GM23338 (cell line): ENCODE results near the gene GTF2E1. TPM values are rescaled to one million over a fixed set of nuclear protein-coding genes. Genes with fewer than 3 reads are reported as not detected.

Experiments used
- ATAC-seq: fragments of 200-7000 bp; cut with Tn5 transposase; 3 replicates; pipeline ENCODE4 v1.9.1; 2020
- DNase-seq: peaks from one replicate; pipeline ENCODE4 v3.0.0-alpha.2; 2015; ENCODE audit warnings: low spot score
- H2AFZ ChIP-seq: fragments of 200-600 bp; sonication (generic); 2 replicates; pipeline ENCODE4 v1.8.0; 2016; ENCODE audit warnings: antibody characterized with exemption, mild to moderate bottlenecking, moderate library complexity
- H3F3A ChIP-seq: fragments of 200-600 bp; sonication (generic); replicated peaks from 2 replicates; pipeline ENCODE4 v1.8.0; 2017; ENCODE audit warnings: antibody characterized with exemption, mixed run types, low read depth
- H3K27ac ChIP-seq: fragments of 200-600 bp; sonication (generic); 2 replicates; pipeline ENCODE4 v1.6.1; 2016; ENCODE audit warnings: low read depth
- H3K27me3 ChIP-seq: fragments of 200-600 bp; sonication (generic); 2 replicates; pipeline ENCODE4 v1.8.0; 2016; ENCODE audit warnings: mild to moderate bottlenecking, mixed run types, moderate library complexity; ENCODE audit not compliant: insufficient read depth
- H3K36me3 ChIP-seq: fragments of 200-600 bp; sonication (generic); 2 replicates; pipeline ENCODE4 v1.8.0; 2016; ENCODE audit warnings: mild to moderate bottlenecking; ENCODE audit not compliant: insufficient read depth
- H3K4me1 ChIP-seq: fragments of 200-600 bp; sonication (generic); 2 replicates; pipeline ENCODE4 v1.8.0; 2016; ENCODE audit warnings: mild to moderate bottlenecking, moderate library complexity; ENCODE audit not compliant: insufficient read depth
- H3K4me2 ChIP-seq: fragments of 200-600 bp; sonication (generic); 2 replicates; pipeline ENCODE4 v1.7.1; 2017; ENCODE audit warnings: mixed run types
- H3K4me3 ChIP-seq: fragments of 200-600 bp; sonication (generic); 2 replicates; pipeline ENCODE4 v1.6.1; 2016; ENCODE audit warnings: mixed run types
- H3K79me2 ChIP-seq: fragments of 200-600 bp; sonication (generic); replicated peaks from 2 replicates; pipeline ENCODE4 v1.8.0; 2017; ENCODE audit warnings: mild to moderate bottlenecking; ENCODE audit not compliant: insufficient read depth
- H3K9me2 ChIP-seq: fragments of 200-600 bp; sonication (generic); 2 replicates; pipeline ENCODE4 v1.8.0; 2017; ENCODE audit not compliant: insufficient read depth
- H4K20me1 ChIP-seq: fragments of 200-600 bp; sonication (generic); replicated peaks from 2 replicates; pipeline ENCODE4 v1.8.0; 2017; ENCODE audit warnings: mild to moderate bottlenecking; ENCODE audit not compliant: insufficient read depth
- H3K27ac Mint-ChIP-seq: 2 replicates; pipeline ENCODE4 v1.8.0; 2020; ENCODE audit warnings: inconsistent platforms, mild to moderate bottlenecking, moderate library complexity, mixed read lengths
- H3K27me3 Mint-ChIP-seq: 3 replicates; pipeline ENCODE4 v1.8.0; 2022; ENCODE audit warnings: low read depth, mild to moderate bottlenecking, moderate library complexity, mixed read lengths, inconsistent platforms; ENCODE audit not compliant: insufficient read depth, poor library complexity
- H3K36me3 Mint-ChIP-seq: 3 replicates; pipeline ENCODE4 v1.8.0; 2021; ENCODE audit warnings: low read depth, mild to moderate bottlenecking, inconsistent platforms, moderate library complexity, mixed read lengths
- H3K4me1 Mint-ChIP-seq: 3 replicates; pipeline ENCODE4 v1.8.0; 2020; ENCODE audit warnings: mild to moderate bottlenecking, inconsistent platforms, mixed read lengths
- H3K4me3 Mint-ChIP-seq: 3 replicates; pipeline ENCODE4 v1.8.0; 2021; ENCODE audit warnings: moderate library complexity, mild to moderate bottlenecking, inconsistent platforms, mixed read lengths
- H3K9me3 Mint-ChIP-seq: 3 replicates; pipeline ENCODE4 v1.8.0; 2020; ENCODE audit warnings: moderate library complexity, mild to moderate bottlenecking, inconsistent platforms, mixed read lengths
- CREB1 ChIP-seq: fragments of 250-450 bp; sonication (Bioruptor Pico); IDR thresholded peaks from 2 replicates; pipeline ENCODE4 v1.5.0; 2020; ENCODE audit warnings: low read depth, mild to moderate bottlenecking, moderate library complexity
- EZH2 ChIP-seq: fragments of 200-600 bp; sonication (generic); IDR thresholded peaks from one replicate; pipeline ENCODE4 v1.8.0; 2017; ENCODE audit warnings: antibody characterized with exemption, mild to moderate bottlenecking, low read depth; ENCODE audit not compliant: unreplicated experiment
- EZH2phosphoT487 ChIP-seq: fragments of 200-600 bp; sonication (generic); IDR thresholded peaks from one replicate; pipeline ENCODE4 v1.8.1; 2018; ENCODE audit warnings: antibody characterized with exemption; ENCODE audit not compliant: unreplicated experiment
- JUNB ChIP-seq: IDR thresholded peaks from one replicate; pipeline ENCODE4 v1.6.1; 2016; ENCODE audit warnings: antibody characterized with exemption; ENCODE audit not compliant: unreplicated experiment
- NANOG ChIP-seq: IDR thresholded peaks from 2 replicates; pipeline ENCODE4 v1.6.1; 2016; ENCODE audit warnings: antibody characterized with exemption, borderline replicate concordance
- STAT1 ChIP-seq: IDR thresholded peaks from one replicate; pipeline ENCODE4 v1.6.1; 2016; ENCODE audit warnings: antibody characterized with exemption; ENCODE audit not compliant: unreplicated experiment
- ZNF114 ChIP-seq: fragments of 250-450 bp; sonication (Bioruptor Pico); IDR thresholded peaks from 2 replicates; pipeline ENCODE4 v1.5.0; 2020; ENCODE audit warnings: mild to moderate bottlenecking, moderate library complexity
- ZNF331 ChIP-seq: fragments of 250-450 bp; sonication (Bioruptor Pico); IDR thresholded peaks from 2 replicates; pipeline ENCODE4 v1.5.0; 2020; ENCODE audit warnings: low read depth, mild to moderate bottlenecking, moderate library complexity
- polyA plus RNA-seq: library from polyadenylated mRNA; unstranded; fragments of >200 nt; fragmentation: Nextera tagmentation; extraction: Ambion mirVana; gene quantifications from 2 replicates; pipeline ENCODE4 v1.2.1, GENCODE V29; 2016
- total RNA-seq: library from RNA; depleted of rRNA; stranded (reverse); fragments of >200 nt; shearing (Covaris generic); gene quantifications from 2 replicates; pipeline ENCODE4 v1.2.3, GENCODE V29; 2014
- TF ChIP-seq, protein P1 (sequence below): IDR thresholded peaks from 2 replicates; pipeline ENCODE4 v1.6.1; 2016; ENCODE audit warnings: antibody characterized with exemption
- TF ChIP-seq, protein P2 (sequence below), 2 experiments: fragments of 200-600 bp in 1 of 2; sonication (generic) in 1 of 2; conservative IDR thresholded peaks; 2 replicates each; pipeline versions ENCODE4 v1.5.1 to v1.6.1; 2016 to 2017; ENCODE audit warnings: antibody characterized with exemption in 2 of 2, low read depth in 2 of 2, mild to moderate bottlenecking in 2 of 2, moderate library complexity in 1 of 2
- TF ChIP-seq, protein P3 (sequence below): IDR thresholded peaks from one replicate; pipeline ENCODE4 v1.6.1; 2018; ENCODE audit warnings: antibody characterized with exemption; ENCODE audit not compliant: unreplicated experiment

The GTF2E1 gene
- total and polyA plus RNA-seq, 2 experiments from 2014 or later: 24.3 to 69.0 TPM

GRCh38 chr3:120741837-120742197 is 727 bp upstream of the GTF2E1 start (continued):
- no peak for TF ChIP-seq EZH2
- TF ChIP-seq ZNF114 (CRISPR knock-in tag): no peak

DNA sequence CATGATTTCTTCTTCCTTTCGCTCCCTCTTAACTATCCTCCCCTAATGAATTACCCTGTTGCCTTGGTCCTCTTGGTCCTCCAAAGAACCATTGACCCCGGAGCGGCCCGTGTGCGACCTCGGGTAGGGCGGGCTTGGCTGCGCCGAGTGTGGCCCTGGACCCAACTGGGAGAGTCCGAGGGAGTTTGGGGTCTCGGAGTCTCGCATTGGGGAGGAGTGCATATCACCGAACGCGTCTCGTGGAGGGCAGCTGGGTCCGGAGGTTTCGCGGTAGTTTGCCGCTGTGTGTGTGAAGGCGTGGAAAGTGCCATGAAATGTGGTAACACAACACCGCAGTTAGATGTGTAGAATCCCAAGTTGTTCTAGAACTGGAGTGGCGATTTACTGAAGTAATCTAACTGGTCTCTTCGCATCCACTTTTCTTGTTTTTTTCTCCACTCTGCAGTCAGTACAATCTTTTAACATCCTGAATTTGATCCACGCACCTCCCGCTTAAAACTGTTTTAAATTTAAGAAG is 363 bp downstream of the GTF2E1 start:
- peaks cover 60% of the 10 kb centered on the region for H3K36me3 Mint-ChIP-seq
- TF ChIP-seq ZNF114 (CRISPR knock-in tag) (no peak), JUNB (no peak), EZH2phosphoT487 (no peak), CREB1 (CRISPR knock-in tag) (no peak), STAT1 (no peak), EZH2 (no peak)
- TF ChIP-seq, protein P1, sequence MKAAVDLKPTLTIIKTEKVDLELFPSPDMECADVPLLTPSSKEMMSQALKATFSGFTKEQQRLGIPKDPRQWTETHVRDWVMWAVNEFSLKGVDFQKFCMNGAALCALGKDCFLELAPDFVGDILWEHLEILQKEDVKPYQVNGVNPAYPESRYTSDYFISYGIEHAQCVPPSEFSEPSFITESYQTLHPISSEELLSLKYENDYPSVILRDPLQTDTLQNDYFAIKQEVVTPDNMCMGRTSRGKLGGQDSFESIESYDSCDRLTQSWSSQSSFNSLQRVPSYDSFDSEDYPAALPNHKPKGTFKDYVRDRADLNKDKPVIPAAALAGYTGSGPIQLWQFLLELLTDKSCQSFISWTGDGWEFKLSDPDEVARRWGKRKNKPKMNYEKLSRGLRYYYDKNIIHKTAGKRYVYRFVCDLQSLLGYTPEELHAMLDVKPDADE: no peak
- TF ChIP-seq, protein P2, sequence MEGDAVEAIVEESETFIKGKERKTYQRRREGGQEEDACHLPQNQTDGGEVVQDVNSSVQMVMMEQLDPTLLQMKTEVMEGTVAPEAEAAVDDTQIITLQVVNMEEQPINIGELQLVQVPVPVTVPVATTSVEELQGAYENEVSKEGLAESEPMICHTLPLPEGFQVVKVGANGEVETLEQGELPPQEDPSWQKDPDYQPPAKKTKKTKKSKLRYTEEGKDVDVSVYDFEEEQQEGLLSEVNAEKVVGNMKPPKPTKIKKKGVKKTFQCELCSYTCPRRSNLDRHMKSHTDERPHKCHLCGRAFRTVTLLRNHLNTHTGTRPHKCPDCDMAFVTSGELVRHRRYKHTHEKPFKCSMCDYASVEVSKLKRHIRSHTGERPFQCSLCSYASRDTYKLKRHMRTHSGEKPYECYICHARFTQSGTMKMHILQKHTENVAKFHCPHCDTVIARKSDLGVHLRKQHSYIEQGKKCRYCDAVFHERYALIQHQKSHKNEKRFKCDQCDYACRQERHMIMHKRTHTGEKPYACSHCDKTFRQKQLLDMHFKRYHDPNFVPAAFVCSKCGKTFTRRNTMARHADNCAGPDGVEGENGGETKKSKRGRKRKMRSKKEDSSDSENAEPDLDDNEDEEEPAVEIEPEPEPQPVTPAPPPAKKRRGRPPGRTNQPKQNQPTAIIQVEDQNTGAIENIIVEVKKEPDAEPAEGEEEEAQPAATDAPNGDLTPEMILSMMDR (conservative IDR thresholded peaks at IDR 0.05; ENCODE audit: low read depth in 2 of 2): no peak
- peaks cover 31% of the 10 kb centered on the region; the same call in 2 of the 3 replicates for H3K9me3 Mint-ChIP-seq
- Histone ChIP-seq H3K4me3 (peak overlapping the region; percentile 75), H3K4me2 (peak overlapping the region; percentile 99), H3K36me3 (0 out of 2 replicates have a peak, but pooled peaks cover under 1% of the 10 kb centered on the region), H3K9me2 (0 out of 2 replicates have a peak, but pooled peaks cover 4% of the 10 kb centered on the region), H2AFZ (no peak overlapping the region), H3K4me1 (peaks cover 16% of the 10 kb centered on the region), H3K79me2 (peaks cover 52% of the 10 kb centered on the region), H3K27ac (peak overlapping the region; percentile 63; the same call in 1 of the 2 replicates), H3K27me3 (no peaks in the 10 kb centered on the region), H4K20me1 (peaks cover 5% of the 10 kb centered on the region; the same call in 1 of the 2 replicates), H3F3A (no peaks in the 10 kb centered on the region)
- H3K27me3 Mint-ChIP-seq: peaks cover 14% of the 10 kb centered on the region
- H3K4me1 Mint-ChIP-seq: peaks cover 24% of the 10 kb centered on the region
- DNase-seq: peak; percentile 57
- H3K4me3 Mint-ChIP-seq: peak overlapping the region; percentile 85
- peak; percentile 43 for ATAC-seq
- peak overlapping the region; percentile 92 for H3K27ac Mint-ChIP-seq

DNA sequence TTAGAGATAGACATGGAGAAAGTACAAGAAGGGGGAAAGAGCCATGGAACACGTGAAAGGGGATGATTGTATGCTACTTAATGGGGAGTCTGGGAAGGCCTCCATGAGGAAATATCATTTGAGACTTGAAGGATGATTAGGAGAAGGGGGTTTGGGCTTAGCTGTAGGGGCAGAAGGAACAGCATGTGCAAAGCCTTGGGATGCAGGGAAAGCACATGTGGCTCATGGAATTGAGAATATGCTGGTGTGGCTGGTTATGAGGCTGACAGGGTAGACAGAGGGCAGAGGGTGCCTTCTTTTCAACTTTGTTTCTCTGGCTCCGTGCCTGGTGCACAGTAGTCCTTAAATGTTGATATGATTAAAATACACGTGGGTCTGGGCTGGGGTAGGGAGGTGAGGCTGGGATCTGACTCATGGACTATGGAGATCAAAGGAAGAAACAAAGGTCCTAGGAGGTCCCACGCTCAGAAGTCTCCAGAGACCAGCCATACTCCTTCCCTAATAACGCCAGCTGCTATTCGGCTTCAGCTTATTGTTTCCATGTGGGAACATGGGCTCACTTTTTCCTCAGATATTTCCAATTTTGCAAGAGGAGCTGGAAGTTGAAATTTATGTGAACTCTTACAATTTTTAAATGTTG is 1.1 kb downstream of the GTF2E1 start:
- peaks cover 14% of the 10 kb centered on the region for H3K27me3 Mint-ChIP-seq
- no peak overlapping the region for H2AFZ ChIP-seq
- DNase-seq: no peak
- TF ChIP-seq NANOG (no peak), ZNF331 (CRISPR knock-in tag) (no peak), JUNB (no peak), ZNF114 (CRISPR knock-in tag) (no peak)
- TF ChIP-seq, protein P3, sequence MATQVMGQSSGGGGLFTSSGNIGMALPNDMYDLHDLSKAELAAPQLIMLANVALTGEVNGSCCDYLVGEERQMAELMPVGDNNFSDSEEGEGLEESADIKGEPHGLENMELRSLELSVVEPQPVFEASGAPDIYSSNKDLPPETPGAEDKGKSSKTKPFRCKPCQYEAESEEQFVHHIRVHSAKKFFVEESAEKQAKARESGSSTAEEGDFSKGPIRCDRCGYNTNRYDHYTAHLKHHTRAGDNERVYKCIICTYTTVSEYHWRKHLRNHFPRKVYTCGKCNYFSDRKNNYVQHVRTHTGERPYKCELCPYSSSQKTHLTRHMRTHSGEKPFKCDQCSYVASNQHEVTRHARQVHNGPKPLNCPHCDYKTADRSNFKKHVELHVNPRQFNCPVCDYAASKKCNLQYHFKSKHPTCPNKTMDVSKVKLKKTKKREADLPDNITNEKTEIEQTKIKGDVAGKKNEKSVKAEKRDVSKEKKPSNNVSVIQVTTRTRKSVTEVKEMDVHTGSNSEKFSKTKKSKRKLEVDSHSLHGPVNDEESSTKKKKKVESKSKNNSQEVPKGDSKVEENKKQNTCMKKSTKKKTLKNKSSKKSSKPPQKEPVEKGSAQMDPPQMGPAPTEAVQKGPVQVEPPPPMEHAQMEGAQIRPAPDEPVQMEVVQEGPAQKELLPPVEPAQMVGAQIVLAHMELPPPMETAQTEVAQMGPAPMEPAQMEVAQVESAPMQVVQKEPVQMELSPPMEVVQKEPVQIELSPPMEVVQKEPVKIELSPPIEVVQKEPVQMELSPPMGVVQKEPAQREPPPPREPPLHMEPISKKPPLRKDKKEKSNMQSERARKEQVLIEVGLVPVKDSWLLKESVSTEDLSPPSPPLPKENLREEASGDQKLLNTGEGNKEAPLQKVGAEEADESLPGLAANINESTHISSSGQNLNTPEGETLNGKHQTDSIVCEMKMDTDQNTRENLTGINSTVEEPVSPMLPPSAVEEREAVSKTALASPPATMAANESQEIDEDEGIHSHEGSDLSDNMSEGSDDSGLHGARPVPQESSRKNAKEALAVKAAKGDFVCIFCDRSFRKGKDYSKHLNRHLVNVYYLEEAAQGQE: no peak
- TF ChIP-seq, protein P2 (conservative IDR thresholded peaks at IDR 0.05; ENCODE audit: low read depth in 2 of 2): no peak

More for the DNA sequence above, 1.1 kb downstream of the GTF2E1 start:
- H3K27me3 ChIP-seq: no peaks in the 10 kb centered on the region
- peaks cover 16% of the 10 kb centered on the region for H3K4me1 ChIP-seq
- Mint-ChIP-seq H3K36me3 (peaks cover 58% of the 10 kb centered on the region), H3K9me3 (peaks cover 23% of the 10 kb centered on the region; the same call in 2 of the 3 replicates), H3K27ac (peak overlapping the region; percentile 92), H3K4me3 (peak overlapping the region; percentile 85), H3K4me1 (peaks cover 24% of the 10 kb centered on the region)
- 0 out of 2 replicates have a peak, but pooled peaks cover 4% of the 10 kb centered on the region for H3K9me2 ChIP-seq
- H3K4me3 ChIP-seq: peak overlapping the region; percentile 75
- H4K20me1 ChIP-seq: peaks cover 5% of the 10 kb centered on the region
- no peaks in the 10 kb centered on the region for H3K36me3 ChIP-seq
- peak overlapping the region; percentile 99 for H3K4me2 ChIP-seq
- H3K79me2 ChIP-seq: peaks cover 60% of the 10 kb centered on the region
- H3K27ac ChIP-seq: peak overlapping the region; percentile 63; the same call in 1 of the 2 replicates
- no peaks in the 10 kb centered on the region for H3F3A ChIP-seq
- no peak for ATAC-seq
